ENCODE measurements around the gene MARVELD2. TPM values are rescaled to one million over a fixed set of nuclear protein-coding genes. Genes with fewer than 3 reads are reported as not detected.

The MARVELD2 gene
- total and polyA plus RNA-seq, 2 of the 13 experiments (the other 11 are each of a cell fraction or from before 2014, with no cell fraction given) = 11.1 to 15.4 TPM

DNA sequence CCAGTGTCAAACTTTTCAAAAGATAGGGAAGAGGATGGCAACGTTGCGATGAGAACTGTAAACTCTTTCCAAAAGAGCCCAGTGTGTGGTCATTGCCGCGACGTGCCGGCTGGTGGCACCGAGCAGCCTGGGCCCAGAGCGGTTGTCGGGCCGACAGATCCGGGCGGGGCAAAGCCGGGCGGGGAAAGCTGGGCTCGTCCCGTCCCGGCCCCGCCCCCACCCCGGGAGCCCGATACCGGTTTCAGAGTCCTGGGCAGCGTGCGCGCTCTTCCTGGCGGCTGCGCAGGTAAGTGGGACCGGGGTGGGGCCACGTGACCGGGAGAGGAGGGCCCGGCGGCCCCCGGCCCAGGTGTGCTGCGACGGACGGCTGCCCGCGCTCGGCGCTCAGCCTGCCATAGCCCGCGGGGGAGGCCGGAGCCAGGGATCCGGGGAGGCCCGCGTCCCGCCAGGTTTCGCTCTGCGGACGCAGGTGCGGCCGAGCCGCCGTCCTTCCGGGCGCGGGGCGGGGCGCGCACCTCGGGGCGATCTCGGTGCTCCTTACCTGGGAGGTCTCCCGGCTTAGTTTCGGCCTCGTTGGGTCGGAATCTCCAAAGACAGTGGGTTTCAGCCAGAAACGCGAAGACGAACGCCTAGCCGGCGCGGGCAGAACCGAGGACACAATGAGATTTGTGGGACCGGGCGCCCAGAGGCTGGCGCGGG, at the start of gene MARVELD2 (continued):
- no peak for TF ChIP-seq ZNF280B (CRISPR knock-in tag; IDR thresholded peaks at IDR 0.05; ENCODE audit: borderline replicate concordance)
- no peak for TF ChIP-seq ZNF720 (CRISPR knock-in tag; IDR thresholded peaks at IDR 0.05)
- TF ChIP-seq AGO1 (IDR thresholded peaks at IDR 0.05; ENCODE audit: low read depth, low read length, poor library complexity, severe bottlenecking) = peak; percentile 23
- TF ChIP-seq MATR3 (CRISPR knock-in tag; IDR thresholded peaks at IDR 0.05) = no peak
- peak; percentile 78 for TF ChIP-seq POLR2G (IDR thresholded peaks at IDR 0.05; ENCODE audit: low read depth, low read length)
- TF ChIP-seq NFKBIZ (CRISPR knock-in tag; IDR thresholded peaks at IDR 0.05) = no peak
- peak; percentile 75 for TF ChIP-seq POGK (CRISPR knock-in tag; conservative IDR thresholded peaks at IDR 0.05)
- TF ChIP-seq ZKSCAN1 (IDR thresholded peaks at IDR 0.05; ENCODE audit: low read length) = no peak
- TF ChIP-seq ARNT2 (CRISPR knock-in tag; IDR thresholded peaks at IDR 0.05; ENCODE audit: low read depth) = peak; percentile 89
- TF ChIP-seq ZMYM4 (CRISPR knock-in tag; IDR thresholded peaks at IDR 0.05) = peak; percentile 72
- no peak for TF ChIP-seq SP2 (CRISPR knock-in tag; IDR thresholded peaks at IDR 0.05)
- TF ChIP-seq ZNF878 (CRISPR knock-in tag; IDR thresholded peaks at IDR 0.05) = no peak
- TF ChIP-seq CREB1 (IDR thresholded peaks at IDR 0.05) = no peak
- TF ChIP-seq CREB1 (CRISPR knock-in tag; IDR thresholded peaks at IDR 0.05) = no peak
- TF ChIP-seq ZNF207 (IDR thresholded peaks at IDR 0.05; ENCODE audit: borderline replicate concordance) = no peak
- 0 out of 2 replicates have a peak, but pooled peaks have one; percentile 45 for TF ChIP-seq ZNF605 (CRISPR knock-in tag; IDR thresholded peaks at IDR 0.05)
- TF ChIP-seq BCLAF1 (IDR thresholded peaks at IDR 0.05) = no peak
- peak; percentile 73; the same call in 1 of the 2 replicates for TF ChIP-seq SNAPC2 (CRISPR knock-in tag; IDR thresholded peaks at IDR 0.05)
- TF ChIP-seq ZNF263 (CRISPR knock-in tag; IDR thresholded peaks at IDR 0.05) = peak; percentile 92
- TF ChIP-seq ZFY (CRISPR knock-in tag; IDR thresholded peaks at IDR 0.05) = peak; percentile 84
- no peak for TF ChIP-seq ZNF570 (CRISPR knock-in tag; IDR thresholded peaks at IDR 0.05; ENCODE audit: borderline replicate concordance)
- TF ChIP-seq KAT2B (IDR thresholded peaks at IDR 0.05; ENCODE audit: borderline replicate concordance, low read depth, low read length) = no peak
- TF ChIP-seq, protein P1, sequence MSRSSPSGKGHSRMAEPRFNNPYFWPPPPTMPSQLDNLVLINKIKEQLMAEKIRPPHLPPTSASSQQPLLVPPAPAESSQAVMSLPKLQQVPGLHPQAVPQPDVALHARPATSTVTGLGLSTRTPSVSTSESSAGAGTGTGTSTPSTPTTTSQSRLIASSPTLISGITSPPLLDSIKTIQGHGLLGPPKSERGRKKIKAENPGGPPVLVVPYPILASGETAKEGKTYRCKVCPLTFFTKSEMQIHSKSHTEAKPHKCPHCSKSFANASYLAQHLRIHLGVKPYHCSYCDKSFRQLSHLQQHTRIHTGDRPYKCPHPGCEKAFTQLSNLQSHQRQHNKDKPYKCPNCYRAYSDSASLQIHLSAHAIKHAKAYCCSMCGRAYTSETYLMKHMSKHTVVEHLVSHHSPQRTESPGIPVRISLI (CRISPR knock-in tag; IDR thresholded peaks at IDR 0.05; ENCODE audit: borderline replicate concordance) = no peak
- TF ChIP-seq ZNF264 (CRISPR knock-in tag; IDR thresholded peaks at IDR 0.05) = no peak
- TF ChIP-seq CBFB (CRISPR knock-in tag; IDR thresholded peaks at IDR 0.05) = no peak

Measured in HepG2 (cell line).